Skin of body (tissue), 2 donors: Measurements from ENCODE around the gene EXOC3L4. TPM values are rescaled to one million over a fixed set of nuclear protein-coding genes. Genes with fewer than 3 reads are reported as not detected.
"Not testable (repeated sequence)": the region's sequence is repeated elsewhere in the genome, so short reads cannot be mapped to it uniquely, and the experiment has no call there.

Source experiments
- DNase-seq: peaks from one replicate; lab custom pipeline; 2025; lab: John Stamatoyannopoulos, UW
- total RNA-seq: library from RNA; depleted of rRNA; stranded (reverse); fragments of >200 nt; gene quantifications from one replicate; pipeline ENCODE4 v1.2.3, GENCODE V29; 2014

The EXOC3L4 gene
- total RNA-seq: 0.30 TPM

DNA sequence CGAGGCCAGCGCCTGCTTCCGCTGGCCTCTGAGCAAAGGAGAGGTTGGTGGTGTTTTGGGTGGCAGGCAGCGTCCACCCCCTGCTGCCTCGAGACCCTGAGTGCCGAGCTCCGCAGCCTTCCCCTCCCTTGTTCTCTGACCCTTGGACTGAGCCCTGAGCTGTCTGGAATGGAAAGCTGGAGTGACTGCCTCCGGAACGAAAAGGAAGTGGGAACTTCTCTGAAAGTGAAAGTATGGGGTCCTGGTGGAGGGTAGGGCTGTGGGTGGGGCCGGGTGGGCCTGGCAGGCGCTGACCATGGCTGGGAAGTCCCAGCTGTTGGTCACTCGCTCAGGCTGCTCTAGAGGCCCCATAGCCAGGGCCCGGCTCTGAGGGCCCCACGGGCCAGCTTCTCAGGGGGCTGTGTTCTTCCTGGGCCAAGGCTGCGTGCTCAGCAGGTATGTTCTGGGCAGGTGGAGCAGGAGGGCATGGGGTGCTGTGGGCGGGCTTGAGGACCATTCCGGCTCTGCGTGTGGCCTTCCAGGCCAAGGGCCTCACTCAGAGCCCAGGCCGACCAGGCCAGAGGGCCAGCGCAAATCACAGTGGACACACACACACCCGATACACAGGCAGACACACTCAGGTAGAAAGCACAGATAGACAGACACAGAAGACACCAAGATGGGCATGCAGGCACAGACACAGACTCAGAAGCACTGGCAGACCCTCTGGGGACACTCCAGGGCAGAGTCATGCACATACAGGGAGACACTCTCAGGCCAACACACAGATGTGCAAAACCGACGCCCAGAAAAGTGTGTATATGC lies at the start of gene EXOC3L4:
Gene EXOC3L4, plus strand, starts transcription at position 320 of the 804 bp plus-strand sequence. CDS start 5,495 bp downstream, outside the sequence.
- no peak for DNase-seq

GRCh38 chr14:103045371-103045869 lies 49.1 kb upstream of the EXOC3L4 start:
- DNase-seq: no peak

DNA sequence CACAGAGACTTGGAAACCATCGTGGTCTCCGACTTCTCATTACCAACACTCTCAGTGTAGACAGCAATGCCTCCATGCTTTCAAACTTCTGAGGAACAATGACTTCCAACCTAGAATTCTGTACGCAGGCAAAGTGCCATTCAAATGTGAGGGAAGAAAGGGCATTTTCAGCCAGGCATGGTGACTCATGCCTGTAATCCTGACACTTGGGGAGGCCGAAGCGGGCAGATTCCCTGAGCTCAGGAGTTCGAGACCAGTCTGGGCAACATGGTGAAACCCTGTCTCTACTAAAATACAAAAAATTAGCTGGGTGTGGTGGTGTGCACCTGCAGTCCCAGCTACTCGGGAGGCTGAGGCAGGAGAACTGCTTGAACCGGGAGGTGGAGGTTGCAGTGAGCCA lies 47.1 kb upstream of the EXOC3L4 start:
- not testable (repeated sequence) for DNase-seq

- DNase-seq: no peak
Measured at GRCh38 chr14:103050935-103051334, 43.6 kb upstream of the EXOC3L4 start.

- DNase-seq: no peak
Measured at GRCh38 chr14:103052407-103052806, 42.1 kb upstream of the EXOC3L4 start.

DNA sequence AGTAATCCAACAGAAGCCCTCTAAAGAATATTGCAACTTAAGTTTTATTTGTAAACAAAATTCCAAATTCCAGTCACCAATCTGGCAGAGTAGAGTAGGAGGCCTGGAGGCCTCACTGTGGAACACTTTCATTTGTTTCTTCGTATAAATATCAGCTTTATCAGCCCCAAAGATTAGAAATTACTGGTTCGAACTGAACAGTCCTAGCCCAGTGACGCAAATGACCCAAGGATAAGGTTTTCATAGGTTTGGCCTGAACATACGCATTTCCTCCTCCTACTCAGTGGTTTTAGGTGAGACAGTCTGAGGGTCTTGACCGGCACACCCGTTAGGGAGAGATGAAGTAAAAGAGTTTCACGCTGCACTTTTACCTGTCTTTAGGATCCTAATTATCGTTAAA lies 38.8 kb upstream of the EXOC3L4 start:
- DNase-seq: no peak

GRCh38 chr14:103056322-103057027 lies 38.0 kb upstream of the EXOC3L4 start:
- DNase-seq: peak; percentile 65

GRCh38 chr14:103057028-103057371 lies 37.5 kb upstream of the EXOC3L4 start:
- no peak for DNase-seq

DNA sequence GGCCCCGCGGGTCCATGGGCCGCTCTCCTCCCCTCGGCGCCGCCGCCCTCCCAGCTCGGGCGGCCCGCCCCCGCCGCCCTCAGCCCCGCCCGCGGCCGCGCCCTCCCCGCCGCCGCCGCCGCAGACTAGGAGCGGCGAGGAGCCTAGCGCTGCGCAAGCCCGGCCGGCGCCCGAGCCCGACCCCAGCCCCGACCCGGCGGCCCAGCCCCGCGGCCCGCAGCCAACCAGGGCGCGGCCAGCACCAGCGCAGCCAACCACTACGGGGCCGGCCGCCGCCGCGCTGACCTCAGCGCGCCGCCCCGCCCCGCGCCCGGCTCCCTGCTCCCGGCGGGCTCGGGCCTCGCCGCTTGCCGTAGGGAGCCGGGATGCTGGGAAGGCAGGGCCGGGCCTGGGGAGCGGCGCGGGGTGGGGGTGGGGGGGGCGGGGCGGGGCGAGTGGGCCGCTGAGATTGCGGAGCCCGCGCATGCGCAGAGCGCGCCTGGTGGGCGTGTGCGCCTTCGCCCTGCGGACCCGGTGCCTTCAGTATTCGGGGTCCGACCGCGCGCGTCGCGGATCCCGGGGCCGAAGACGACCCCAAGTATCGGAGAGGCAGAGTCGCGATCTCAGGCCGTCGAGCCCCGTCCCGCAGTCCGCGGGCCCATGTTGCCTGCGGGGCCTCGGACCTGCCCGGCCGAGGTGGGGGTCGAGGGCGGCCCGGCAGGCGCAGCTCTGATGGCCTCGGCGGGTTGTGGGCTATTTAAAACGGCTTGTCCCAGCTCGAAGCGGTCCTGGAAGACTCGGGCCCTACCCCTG lies 37.0 kb upstream of the EXOC3L4 start, which contains the start of gene CDC42BPB:
Gene CDC42BPB, minus strand, starts transcription at position 178 of the 792 bp plus-strand sequence. CDS start 376 bp downstream, outside the sequence.
- DNase-seq: peak; percentile 87

- peak; percentile 16 for DNase-seq
Measured at GRCh38 chr14:103058164-103059055, 36.1 kb upstream of the EXOC3L4 start.

- no peak for DNase-seq
Measured at GRCh38 chr14:103059556-103059955, 35.0 kb upstream of the EXOC3L4 start.

DNA sequence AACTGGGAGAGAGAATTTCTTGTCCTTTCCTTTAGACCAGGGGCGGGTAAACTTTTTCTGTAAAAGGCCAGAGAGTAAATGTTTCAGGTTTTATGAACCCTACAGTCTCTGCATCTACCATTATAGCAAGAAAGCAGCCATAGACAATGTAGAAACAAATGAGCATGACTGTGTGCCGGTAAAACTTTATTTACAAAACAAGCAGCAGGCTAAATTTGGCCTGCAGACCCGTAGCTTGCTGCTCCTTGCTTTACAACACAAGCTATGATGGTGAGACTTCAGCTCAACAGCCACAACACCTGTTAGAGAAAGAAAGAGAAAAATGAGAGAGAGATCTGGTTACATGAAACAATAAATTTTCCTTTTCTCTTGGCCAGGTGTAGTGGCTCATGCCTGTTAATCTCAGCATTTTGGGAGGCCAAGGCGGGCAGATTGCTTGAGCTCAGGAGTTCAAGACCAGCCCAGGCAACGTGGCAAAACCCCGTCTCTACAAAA lies 33.0 kb upstream of the EXOC3L4 start:
- no peak for DNase-seq

GRCh38 chr14:103064436-103064835 lies 30.1 kb upstream of the EXOC3L4 start:
- no peak for DNase-seq

GRCh38 chr14:103064978-103065377 lies 29.5 kb upstream of the EXOC3L4 start:
- DNase-seq: no peak

GRCh38 chr14:103065861-103066260 lies 28.7 kb upstream of the EXOC3L4 start:
- no peak for DNase-seq

GRCh38 chr14:103066399-103066798 lies 28.1 kb upstream of the EXOC3L4 start:
- DNase-seq: no peak

GRCh38 chr14:103067231-103067954 lies 27.1 kb upstream of the EXOC3L4 start:
- no peak for DNase-seq

DNA sequence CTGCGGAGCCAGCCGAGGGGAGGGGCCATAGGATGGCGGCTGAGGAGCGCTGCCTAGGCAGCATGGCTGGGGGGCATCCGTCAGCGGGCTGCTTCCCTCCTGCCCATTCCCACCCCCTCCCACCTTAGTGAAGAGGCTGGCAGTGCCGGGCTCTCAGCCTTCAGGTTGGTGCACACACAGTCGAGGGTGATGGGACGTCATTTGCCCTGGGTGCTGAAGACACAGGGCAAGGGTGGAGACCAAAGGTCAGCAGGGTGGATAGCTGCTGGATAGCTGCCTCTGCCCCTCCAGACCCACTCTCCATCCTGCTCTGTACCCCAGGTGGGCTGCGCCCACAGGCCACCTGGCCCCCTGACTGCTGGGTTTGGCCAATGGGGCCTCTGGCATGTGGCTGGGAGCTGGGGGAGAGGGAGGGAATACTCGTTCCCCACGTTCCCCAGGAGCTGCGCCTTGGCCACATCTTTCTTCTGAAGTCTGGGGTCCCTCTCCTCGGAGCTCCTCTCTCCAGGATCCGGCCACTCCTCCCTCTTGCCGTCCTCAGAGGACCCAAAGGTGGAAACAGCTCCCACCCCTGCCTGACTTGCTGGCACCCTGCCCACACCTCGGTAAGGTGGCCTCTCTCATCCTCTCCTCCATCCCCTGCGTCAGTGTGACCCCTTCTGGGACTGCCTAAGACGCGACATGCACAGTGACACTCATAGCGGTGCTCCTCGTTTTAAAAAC lies 26.0 kb upstream of the EXOC3L4 start:
- no peak for DNase-seq

DNA sequence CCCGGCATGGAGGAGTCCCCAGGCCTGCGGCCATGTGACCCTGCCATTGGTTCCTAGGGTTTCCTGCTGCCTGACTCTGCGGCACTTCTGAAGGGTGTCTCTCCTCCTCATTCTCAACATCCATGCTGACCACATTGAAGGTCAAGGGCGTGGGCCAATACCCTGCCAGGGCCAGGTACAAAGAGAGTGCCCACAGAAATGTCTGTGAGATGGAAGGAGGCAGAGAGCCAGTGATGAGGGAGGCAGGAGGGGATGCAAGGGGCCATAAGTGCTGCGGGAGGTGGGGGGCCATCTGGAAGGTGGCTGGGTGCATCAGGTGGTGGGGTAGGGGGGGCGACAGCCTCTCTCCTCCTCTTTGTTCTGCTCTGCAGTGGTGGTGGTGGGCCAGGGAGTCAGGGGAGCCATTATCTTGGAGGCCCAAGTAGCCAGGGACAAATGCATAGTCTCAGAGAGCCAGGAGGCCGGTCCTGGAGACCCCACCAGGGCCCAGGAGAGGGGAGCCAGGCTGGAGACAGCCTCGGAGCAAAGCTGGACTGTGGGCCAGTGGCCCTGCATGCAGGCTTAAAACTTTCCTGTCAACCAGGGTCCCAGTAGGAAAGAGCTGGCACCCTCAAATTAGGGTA lies 24.2 kb upstream of the EXOC3L4 start:
- no peak for DNase-seq
